Gastroesophageal sphincter (tissue), 4 donors: ENCODE results near the gene KCNJ11. TPM values are rescaled to one million over a fixed set of nuclear protein-coding genes. Genes with fewer than 3 reads are reported as not detected.

Source experiments
- ATAC-seq: fragments of 150-250 bp; one replicate; pipeline ENCODE4 v1.9.1; 2016; ENCODE audit warnings: mild to moderate bottlenecking, moderate library complexity
- H3K27ac ChIP-seq, 4 donors: fragments of 200-600 bp; sonication (generic) in 3 of 4; 1 replicate in 3 of 4; 2 replicates in 1 of 4; pipeline ENCODE4 v1.5.1; 2016 to 2019
- H3K27me3 ChIP-seq: fragments of 200-600 bp; sonication (generic); one replicate; pipeline ENCODE4 v1.5.1; 2019
- H3K36me3 ChIP-seq, 2 donors: fragments of 200-600 bp; sonication (generic); one replicate each; pipeline ENCODE4 v1.5.1; 2019; ENCODE audit warnings: control low read depth in 1 of 2
- H3K4me1 ChIP-seq, 3 donors: fragments of 200-600 bp; sonication (generic); 1 replicate in 2 of 3; 2 replicates in 1 of 3; pipeline ENCODE4 v1.5.1; 2016 to 2019; ENCODE audit warnings: control low read depth in 2 of 3
- H3K4me3 ChIP-seq, 2 donors: fragments of 200-600 bp; sonication (generic); one replicate each; pipeline ENCODE4 v1.5.1; 2019; ENCODE audit warnings: mild to moderate bottlenecking in 1 of 2, moderate library complexity in 1 of 2
- H3K9me3 ChIP-seq, 3 donors: fragments of 200-600 bp; sonication (generic); one replicate each; pipeline ENCODE4 v1.5.1; 2017 to 2019; ENCODE audit warnings: control low read depth in 2 of 3
- CTCF ChIP-seq, 4 experiments: fragments of 200-600 bp in 2 of 4; fragments of 450-650 bp in 2 of 4; sonication (generic) in 1 of 4; IDR thresholded peaks; one replicate each; pipeline ENCODE4 v1.5.1; 2017 to 2019; ENCODE audit warnings: antibody characterized with exemption in 4 of 4, mild to moderate bottlenecking in 2 of 4, moderate library complexity in 2 of 4
- EP300 ChIP-seq: sonication (generic); formaldehyde crosslinking; IDR thresholded peaks from one replicate; pipeline ENCODE4 v1.6.1; 2017; ENCODE audit warnings: antibody characterized with exemption, mild to moderate bottlenecking
- POLR2A ChIP-seq, 2 donors: fragments of 450-650 bp; IDR thresholded peaks; one replicate each; pipeline ENCODE4 v1.6.1; 2017; ENCODE audit warnings: antibody characterized with exemption in 2 of 2, mild to moderate bottlenecking in 2 of 2, moderate library complexity in 1 of 2
- POLR2AphosphoS5 ChIP-seq: sonication (generic); formaldehyde crosslinking; IDR thresholded peaks from one replicate; pipeline ENCODE4 v1.6.1; 2017; ENCODE audit warnings: antibody characterized with exemption
- WGBS, 2 donors: methylation state at CpG; one replicate each; pipeline ENCODE4 v1.1.5; 2018; ENCODE audit warnings: low coverage in 1 of 2; 5-methylcytosine and 5-hydroxymethylcytosine counted together
- total RNA-seq, 4 donors: library from RNA; depleted of rRNA; stranded (reverse); fragments of >200 nt; gene quantifications; one replicate each; pipeline ENCODE4 v1.1.0, GENCODE V29; 2016

KCNJ11 gene
- total RNA-seq, 4 donors from 2014 or later, result 0.67 to 4.0 (median 2.8) TPM

- H3K9me3 ChIP-seq, result no peaks in the 10 kb centered on the region
- no peaks in the 10 kb centered on the region for H3K36me3 ChIP-seq
- H3K4me3 ChIP-seq, result no peak overlapping the region
- H3K27me3 ChIP-seq, result peaks cover 42% of the 10 kb centered on the region
- 31 to 43% methylated on average over 4 of the region's 4 CpGs for WGBS, 2 donors
- ATAC-seq, result no peak
- peaks cover 0 to 5% (median 0%) of the 10 kb centered on the region in 3 donors for H3K4me1 ChIP-seq
- no peak for TF ChIP-seq CTCF (IDR thresholded peaks at IDR 0.05)
- TF ChIP-seq POLR2AphosphoS5, result no peak
- no peak for TF ChIP-seq POLR2A (IDR thresholded peaks at IDR 0.05)
- TF ChIP-seq EP300, result no peak
- H3K27ac ChIP-seq, result no peak overlapping the region
These were observed 33.3 kb upstream of the KCNJ11 start for GRCh38 chr11:17421781-17422180.

GRCh38 chr11:17418444-17419081 is 30.1 kb upstream of the KCNJ11 start:
- TF ChIP-seq POLR2AphosphoS5 (no peak), EP300 (no peak)
- H3K36me3 ChIP-seq, result no peaks in the 10 kb centered on the region
- H3K4me3 ChIP-seq, result no peak overlapping the region
- H3K27me3 ChIP-seq, result peaks cover 64% of the 10 kb centered on the region
- no peak for ATAC-seq
- H3K9me3 ChIP-seq, result no peaks in the 10 kb centered on the region
- peaks cover 0 to 5% (median 0%) of the 10 kb centered on the region in 3 donors for H3K4me1 ChIP-seq
- 11 to 71% methylated on average over 1 of the region's 2 CpGs for WGBS, 2 donors
- no peak overlapping the region for H3K27ac ChIP-seq

GRCh38 chr11:17416492-17416891 is 28.0 kb upstream of the KCNJ11 start:
- H3K36me3 ChIP-seq, result no peaks in the 10 kb centered on the region
- 51 to 69% methylated on average over 2 of the region's 2 CpGs for WGBS, 2 donors
- H3K4me3 ChIP-seq, result no peak overlapping the region
- H3K4me1 ChIP-seq, result peaks cover 0 to under 1% (median 0%) of the 10 kb centered on the region in 3 donors
- no peak for ATAC-seq
- H3K27me3 ChIP-seq, result peaks cover 62% of the 10 kb centered on the region
- no peak for TF ChIP-seq CTCF (IDR thresholded peaks at IDR 0.05)
- no peak for TF ChIP-seq POLR2A (IDR thresholded peaks at IDR 0.05)
- no peaks in the 10 kb centered on the region for H3K9me3 ChIP-seq
- no peak overlapping the region for H3K27ac ChIP-seq

- Histone ChIP-seq H3K4me3 (no peak overlapping the region), H3K27ac (no peak overlapping the region), H3K4me1 (no peaks in the 10 kb centered on the region), H3K27me3 (peaks cover 62% of the 10 kb centered on the region), H3K9me3 (no peaks in the 10 kb centered on the region), H3K36me3 (no peaks in the 10 kb centered on the region)
- TF ChIP-seq EP300 (no peak), POLR2AphosphoS5 (no peak), CTCF (IDR thresholded peaks at IDR 0.05) (no peak), POLR2A (IDR thresholded peaks at IDR 0.05) (no peak)
- WGBS, 2 donors, result 68 to 78% methylated on average over 2 to 4 of the region's 6 CpGs
- ATAC-seq, result no peak
These were observed 27.2 kb upstream of the KCNJ11 start for GRCh38 chr11:17415523-17416104.

- peaks cover 56% of the 10 kb centered on the region for H3K27me3 ChIP-seq
- 80% methylated on average over 1 of the region's 5 CpGs; no CpG with 5 or more reads in 1 of the 2 donors for WGBS, 2 donors
- ATAC-seq, result no peak
- H3K4me3 ChIP-seq, result no peak overlapping the region
- H3K36me3 ChIP-seq, result no peaks in the 10 kb centered on the region
- H3K27ac ChIP-seq, result no peak overlapping the region
- H3K9me3 ChIP-seq, result no peaks in the 10 kb centered on the region
- no peaks in the 10 kb centered on the region for H3K4me1 ChIP-seq
- no peak for TF ChIP-seq POLR2A (IDR thresholded peaks at IDR 0.05)
- no peak for TF ChIP-seq EP300
- TF ChIP-seq CTCF (IDR thresholded peaks at IDR 0.05), result no peak
- no peak for TF ChIP-seq POLR2AphosphoS5
These were observed 26.5 kb upstream of the KCNJ11 start for GRCh38 chr11:17414992-17415391.
